HG02884 (cell line): ENCODE data around the gene RRAS.
"Not testable (repeated sequence)": the region's sequence is repeated elsewhere in the genome, so short reads cannot be mapped to it uniquely, and the experiment has no call there.

Experiments used
- ATAC-seq: cut with Tn5 transposase; IDR thresholded peaks from one replicate; pipeline ENCODE4 v1.9.1; 2021; ENCODE audit warnings: mild to moderate bottlenecking, moderate library complexity; ENCODE audit not compliant: unreplicated experiment

RRAS gene

GRCh38 chr19:49633273-49633672, 6.7 kb downstream of the RRAS start:
- not testable (repeated sequence) for ATAC-seq

- no peak for ATAC-seq
These were observed 7.4 kb downstream of the RRAS start for GRCh38 chr19:49632576-49632975.

DNA sequence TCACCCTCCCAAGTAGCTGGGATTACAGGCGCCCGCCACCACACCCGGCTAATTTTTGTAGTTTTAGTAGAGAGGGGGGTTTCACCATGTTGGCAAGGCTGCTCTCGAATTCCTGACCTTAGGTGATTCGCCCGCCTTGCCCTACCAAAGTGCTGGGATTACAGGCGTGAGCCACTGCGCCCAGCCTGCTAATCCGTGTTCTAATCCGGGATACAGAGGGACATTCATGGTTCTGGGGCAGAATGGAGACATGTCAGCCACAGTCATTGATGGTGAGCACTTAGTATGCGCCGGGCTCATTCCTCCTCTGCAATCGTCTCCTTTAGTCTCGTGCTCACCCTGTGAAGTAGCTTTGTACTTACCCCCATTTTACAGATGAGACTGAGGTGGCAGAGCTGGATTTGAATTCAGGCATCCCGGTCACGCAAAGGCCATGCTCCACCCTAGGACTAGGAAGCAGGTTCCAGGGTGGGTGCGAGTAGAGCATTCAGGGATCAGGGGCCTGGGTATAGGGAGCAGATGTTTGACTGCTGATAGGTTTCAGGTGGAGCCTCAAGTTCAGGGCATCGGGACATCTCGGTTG, 8.2 kb downstream of the RRAS start:
- no peak for ATAC-seq

GRCh38 chr19:49631014-49631588, 8.8 kb downstream of the RRAS start:
- no peak for ATAC-seq

GRCh38 chr19:49629659-49630058, 10.3 kb downstream of the RRAS start:
- ATAC-seq: no peak

GRCh38 chr19:49626226-49626625, 13.7 kb downstream of the RRAS start:
- ATAC-seq: no peak

DNA sequence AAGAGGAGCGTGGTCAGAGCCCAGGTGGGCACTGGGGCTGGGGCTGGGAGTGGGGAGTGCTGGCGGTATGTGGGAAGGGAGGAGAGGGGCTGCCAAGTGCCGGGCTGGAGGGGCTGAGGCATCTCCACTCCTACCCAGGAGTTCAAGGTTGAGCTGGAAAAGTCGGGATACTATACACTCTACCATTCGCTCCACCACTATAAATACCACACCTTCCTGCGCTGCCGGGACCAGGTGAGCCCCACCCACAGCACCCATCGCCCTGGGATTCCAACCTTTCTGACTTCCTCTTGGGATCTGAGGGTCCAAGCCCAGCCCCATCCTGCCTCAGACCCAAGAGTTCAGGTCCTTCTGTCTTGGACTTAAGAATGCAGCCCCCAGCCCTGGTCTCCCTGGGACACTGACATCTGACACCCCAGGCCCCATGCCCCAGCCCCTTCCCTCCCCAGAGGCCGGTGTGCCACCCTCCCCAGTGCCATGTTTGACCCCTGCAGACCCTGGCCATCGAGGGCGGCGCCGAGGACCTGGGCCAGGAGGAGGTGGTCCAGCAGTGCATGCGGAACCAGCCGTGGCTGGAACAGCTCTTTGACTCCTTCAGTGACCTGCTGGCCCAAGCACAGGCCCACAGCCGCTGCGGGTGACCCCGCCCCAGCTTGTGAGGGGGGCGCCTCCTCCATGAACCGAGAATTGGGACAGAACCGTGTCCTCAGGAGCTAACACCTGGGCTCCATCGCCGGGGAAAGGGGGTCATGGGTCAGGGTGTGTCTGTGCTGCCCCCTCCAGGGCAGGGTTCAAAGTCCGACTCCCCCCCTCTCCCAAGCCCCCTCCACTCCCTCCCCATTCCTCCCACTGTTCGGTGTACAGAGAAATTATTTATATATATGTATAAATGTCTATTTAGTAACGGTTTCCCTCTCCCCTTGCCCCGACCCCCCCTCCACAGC, 14.7 kb downstream of the RRAS start:
- no peak for ATAC-seq

- ATAC-seq: not testable (repeated sequence)
These were observed 22.1 kb downstream of the RRAS start for GRCh38 chr19:49617860-49618259.

- no peak for ATAC-seq
These were observed 23.0 kb downstream of the RRAS start for GRCh38 chr19:49616945-49617344.

GRCh38 chr19:49616532-49616931, 23.4 kb downstream of the RRAS start:
- ATAC-seq: no peak

- ATAC-seq: no peak
These were observed 24.1 kb downstream of the RRAS start for GRCh38 chr19:49615861-49616260.

GRCh38 chr19:49614096-49614833, 25.7 kb downstream of the RRAS start:
- no peak for ATAC-seq

GRCh38 chr19:49613374-49613773, 26.6 kb downstream of the RRAS start:
- no peak for ATAC-seq

GRCh38 chr19:49609499-49610092, 30.3 kb downstream of the RRAS start:
- no peak for ATAC-seq

DNA sequence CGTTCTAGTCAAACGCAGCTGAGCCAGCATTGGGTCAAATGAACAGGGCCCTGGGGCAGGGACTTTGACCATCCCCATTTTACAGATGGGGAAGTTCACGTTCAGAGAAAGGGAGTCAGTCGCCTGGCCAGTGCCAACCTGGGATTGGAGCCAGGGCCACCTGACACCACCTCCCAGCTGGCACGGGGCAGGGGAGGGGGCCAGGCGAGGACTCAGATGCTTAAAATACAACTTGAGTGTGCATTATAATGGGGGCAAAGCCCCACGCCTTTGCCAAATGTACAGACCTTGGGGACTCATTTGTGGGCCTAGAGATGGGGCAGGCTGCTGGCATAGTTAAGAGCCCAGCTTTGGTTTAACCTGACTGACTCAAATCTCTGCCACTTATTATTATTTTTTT, 34.3 kb downstream of the RRAS start:
- no peak for ATAC-seq

GRCh38 chr19:49602806-49603205, 37.1 kb downstream of the RRAS start:
- ATAC-seq: no peak

DNA sequence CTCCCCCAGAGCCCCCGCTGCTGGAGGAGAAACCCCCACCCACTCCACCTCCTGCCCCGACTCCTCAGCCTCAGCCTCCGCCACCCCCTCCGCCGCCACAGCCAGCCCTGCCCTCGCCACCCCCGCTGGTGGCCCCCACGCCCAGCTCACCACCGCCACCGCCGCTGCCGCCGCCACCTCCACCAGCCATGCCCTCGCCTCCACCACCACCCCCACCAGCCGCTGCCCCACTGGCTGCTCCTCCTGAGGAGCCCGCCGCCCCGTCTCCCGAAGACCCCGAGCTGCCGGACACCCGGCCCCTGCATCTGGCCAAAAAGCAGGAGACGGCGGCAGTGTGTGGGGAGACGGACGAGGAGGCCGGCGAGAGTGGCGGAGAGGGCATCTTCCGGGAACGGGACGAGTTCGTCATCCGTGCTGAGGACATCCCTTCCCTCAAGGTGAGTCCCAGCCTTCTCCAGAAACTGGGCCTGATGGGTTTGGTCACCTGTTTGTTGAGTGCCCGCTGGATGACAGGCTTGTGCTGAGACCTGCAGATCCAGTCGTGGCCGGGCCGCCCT, 38.4 kb downstream of the RRAS start:
- ATAC-seq: no peak

DNA sequence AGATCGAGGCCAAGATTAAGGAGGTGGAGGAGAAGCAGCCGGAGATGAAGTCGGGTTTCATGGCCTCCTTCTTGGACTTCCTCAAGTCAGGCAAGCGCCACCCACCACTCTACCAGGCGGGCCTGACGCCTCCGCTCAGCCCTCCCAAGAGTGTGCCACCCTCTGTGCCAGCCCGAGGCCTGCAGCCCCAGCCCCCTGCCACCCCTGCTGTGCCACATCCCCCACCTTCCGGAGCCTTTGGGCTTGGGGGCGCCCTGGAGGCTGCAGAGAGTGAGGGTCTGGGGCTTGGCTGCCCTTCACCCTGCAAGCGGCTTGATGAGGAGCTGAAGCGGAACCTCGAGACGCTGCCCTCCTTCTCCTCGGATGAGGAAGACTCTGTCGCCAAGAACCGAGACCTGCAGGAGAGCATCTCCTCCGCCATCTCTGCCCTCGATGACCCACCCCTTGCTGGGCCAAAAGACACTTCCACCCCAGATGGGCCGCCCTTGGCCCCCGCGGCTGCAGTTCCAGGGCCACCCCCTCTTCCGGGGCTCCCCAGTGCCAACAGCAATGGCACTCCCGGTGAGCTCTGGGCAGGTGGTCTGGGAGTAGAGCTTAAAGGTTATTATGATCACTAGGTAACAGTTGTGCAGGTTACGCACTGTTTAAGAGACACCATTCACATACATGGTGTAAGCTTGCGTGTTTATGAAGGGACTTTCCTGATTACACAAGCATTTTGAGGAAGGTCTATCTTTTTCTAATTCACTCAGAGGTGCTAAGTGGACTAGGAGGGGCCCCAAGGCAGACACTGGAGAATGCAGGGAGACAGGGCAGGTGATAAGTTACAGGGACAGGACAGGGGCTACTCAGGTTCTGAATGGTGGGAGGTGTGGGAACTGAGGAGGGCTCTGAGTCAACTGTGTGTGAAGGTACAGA, 40.3 kb downstream of the RRAS start:
- ATAC-seq: no peak

GRCh38 chr19:49597703-49597974, 42.3 kb downstream of the RRAS start:
- ATAC-seq: no peak
